GM19438 (cell line): ENCODE data around the gene CAPN10.

ENCODE experiments used
- ATAC-seq: cut with Tn5 transposase; IDR thresholded peaks from one replicate; pipeline ENCODE4 v1.9.1; 2021; ENCODE audit warnings: low read depth; ENCODE audit not compliant: unreplicated experiment

CAPN10 gene

DNA sequence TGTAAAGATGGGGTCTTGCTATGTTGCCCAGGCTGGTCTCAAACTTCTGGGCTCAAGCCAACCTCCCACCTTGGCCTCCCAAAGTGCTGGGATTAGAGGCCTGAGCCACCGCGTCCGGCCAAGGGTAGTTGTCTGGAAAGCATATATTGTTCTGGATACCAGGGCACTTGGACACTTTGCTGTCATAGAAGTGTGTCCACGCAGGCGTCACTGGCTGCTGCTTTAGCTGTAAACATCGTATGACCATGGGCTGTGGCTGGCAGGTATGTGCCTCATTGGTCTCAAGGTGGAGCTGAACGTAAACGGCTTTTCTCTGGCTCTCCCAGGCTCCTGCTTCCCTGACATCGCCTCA is 35.5 kb downstream of the CAPN10 start:
- no peak for ATAC-seq

DNA sequence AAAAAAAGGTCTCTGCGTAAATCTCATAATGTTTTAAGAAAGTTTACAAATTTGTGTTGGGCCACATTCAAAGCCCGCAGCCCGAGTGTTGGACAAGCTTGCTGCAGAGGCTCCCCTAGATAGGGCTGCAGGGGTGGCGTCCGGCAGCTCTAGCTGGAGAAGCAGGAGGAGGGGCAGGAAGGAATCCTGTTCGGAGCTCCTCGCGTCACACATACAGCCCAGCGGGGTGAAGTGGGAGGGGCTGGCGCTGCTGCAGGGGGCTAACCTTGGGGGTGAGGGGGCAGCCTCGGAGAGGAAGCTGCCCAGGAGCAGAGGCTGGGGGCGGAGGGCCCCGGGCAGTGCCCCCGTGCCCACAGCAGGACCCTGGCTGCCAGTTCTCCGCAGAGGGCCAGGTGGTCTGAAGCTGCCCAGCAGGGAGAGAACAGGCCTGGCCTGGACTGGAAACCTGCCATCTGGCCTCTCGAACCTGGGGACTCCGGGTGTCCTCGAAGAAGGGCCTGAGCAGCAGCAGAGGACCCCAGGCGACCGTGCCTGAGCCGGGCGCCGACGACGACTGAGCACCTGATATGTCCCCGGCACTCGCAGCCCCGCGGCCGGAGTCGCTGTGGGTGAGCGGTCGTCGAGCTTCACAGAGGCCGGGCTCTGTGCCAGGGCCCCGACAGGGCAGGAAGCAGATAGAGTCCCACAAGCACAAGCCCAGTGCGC is 36.1 kb downstream of the CAPN10 start:
- ATAC-seq, result no peak

DNA sequence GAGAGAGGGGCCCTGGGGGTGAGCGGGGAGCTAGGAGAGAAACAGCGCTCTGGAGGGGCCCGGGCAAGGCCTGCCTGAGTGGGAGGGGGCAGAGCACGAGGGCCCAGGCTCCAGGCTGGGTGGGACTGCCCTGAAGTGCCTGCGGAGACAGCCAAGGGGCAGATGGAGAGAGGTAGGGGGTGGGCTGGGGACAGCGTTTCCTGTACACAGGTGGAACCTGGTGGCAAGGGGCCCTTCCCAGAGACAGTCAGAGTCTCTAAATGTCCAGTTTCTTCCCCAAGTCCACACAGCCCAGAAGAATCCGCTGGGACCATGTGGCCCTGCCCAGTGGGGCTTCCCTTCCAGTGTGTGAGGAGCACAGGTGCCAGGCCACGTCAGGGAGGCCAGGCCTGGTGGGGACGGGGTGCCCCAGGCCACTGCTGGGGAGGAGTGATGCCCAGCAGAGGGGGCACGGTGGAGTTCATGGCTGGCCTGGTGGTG is 37.0 kb downstream of the CAPN10 start:
- no peak for ATAC-seq

DNA sequence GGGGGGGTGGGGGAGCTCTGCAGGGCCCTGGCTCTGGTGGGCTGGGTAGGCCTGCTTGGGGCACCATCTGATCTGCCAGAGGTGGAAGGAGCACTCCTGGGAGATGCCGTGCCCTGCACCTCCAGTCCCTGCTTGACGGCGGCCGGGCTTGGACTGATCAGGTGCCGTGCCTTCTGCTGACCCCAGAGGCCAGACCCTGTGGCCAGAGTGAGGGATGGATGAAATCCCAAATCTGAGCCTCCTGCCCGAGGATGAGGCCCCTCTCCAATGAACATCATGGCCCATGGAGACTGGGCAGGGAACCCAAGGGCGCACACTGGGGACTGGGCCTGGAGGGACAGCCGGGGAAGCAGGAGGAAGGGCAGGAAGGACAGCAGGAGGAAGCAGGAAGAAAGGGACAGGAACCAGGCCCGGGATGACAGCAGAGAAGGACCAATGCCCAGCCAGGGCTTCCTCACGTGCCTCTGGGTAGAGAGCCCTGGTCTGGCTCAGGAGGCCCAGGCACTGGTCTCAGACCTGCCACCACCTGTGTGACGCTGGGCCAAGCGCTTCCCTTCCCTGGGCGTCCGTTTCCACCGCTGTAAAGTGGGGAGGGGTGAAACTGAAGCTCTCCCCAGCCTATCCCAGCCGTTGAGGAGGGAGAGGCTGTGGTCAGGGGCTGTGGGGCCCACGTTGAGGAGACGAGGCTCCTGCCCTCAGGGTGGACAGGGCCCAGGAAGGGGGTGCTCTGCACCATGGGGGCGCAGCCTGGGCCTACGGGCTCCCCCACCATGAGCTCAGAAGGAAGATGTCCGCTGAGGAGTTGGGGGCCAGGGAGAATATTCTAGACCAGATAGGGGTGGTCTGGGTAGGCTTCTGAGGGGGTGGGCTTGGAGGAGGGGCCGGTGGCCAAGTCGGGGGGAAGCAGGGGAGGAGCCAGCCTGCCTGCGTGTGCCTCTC is 37.7 kb downstream of the CAPN10 start:
- no peak for ATAC-seq

DNA sequence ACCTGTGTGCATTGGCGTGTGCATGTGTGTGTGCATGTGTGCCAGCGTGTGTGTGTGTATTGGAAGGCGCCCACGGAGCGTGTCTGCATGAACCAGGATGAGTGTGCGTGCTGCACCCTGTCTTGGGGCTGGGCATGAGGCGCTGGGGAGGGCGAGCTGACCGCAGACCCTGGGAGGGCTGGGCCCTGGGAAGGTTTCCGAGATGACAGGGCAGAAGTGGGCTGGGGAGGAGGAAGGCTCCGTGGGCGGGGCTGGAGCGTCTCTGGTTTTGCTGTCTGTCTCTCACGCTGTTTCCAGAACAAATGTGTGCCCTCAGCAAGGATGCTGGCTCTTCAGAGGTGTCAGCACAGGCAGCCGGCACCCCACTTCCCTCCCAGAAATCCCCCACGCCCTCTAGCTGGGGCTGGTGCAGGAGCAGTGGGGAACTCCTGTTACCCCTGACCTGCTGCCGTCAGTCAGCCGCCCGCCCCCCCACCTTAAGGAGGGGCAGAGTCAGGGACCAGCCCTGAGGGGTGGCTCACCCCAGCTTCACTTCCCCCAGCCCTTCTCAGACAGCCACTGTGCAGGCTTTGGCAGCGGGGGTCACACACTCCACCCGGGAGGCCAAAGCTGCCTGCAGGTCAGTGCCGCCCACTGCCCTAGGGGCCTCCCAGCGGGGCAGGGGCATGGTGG is 38.6 kb downstream of the CAPN10 start, which contains the start of gene GPR35:
GPR35 (plus strand) TSS at position 531 of the 672 bp plus-strand sequence. CDS start 4,473 bp downstream, outside the sequence.
- ATAC-seq, result no peak

DNA sequence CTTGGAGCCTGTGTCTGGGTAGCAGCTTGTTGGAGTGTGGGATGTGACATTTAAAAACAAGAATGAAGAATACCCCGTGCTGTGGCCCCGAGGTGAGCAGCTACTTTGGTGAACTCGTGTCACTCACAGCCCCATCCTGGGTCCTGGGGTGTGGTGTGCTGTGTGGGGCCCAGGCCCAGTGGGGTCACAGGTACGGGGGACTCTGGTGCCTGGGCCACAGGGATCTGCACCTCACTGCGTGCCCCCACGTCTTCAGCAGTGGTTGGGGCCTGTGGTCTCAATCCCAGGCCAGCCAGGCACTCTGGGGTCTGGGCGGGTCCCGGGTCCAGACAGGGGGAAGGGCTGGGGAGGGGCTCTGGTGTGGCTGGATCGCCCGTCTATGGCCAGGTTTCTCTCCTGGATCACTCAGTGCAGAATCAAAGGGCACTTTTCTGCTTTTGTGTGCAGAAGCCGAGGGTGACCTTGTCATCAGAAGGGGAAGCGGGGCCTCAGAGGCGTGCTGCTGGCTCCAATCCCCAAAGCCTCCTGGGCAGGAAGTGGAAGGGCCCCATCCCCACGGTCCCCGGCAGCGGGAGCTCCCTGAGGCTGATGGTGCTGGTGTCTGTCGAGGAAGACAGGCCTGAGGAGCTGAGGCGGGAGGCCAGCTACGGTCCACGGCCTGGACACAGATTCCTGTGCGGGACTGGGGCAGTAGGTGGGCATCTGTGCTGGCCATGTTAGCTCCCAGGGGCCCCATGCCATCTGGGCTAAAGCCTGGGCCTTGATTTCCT is 40.2 kb downstream of the CAPN10 start:
- no peak for ATAC-seq

DNA sequence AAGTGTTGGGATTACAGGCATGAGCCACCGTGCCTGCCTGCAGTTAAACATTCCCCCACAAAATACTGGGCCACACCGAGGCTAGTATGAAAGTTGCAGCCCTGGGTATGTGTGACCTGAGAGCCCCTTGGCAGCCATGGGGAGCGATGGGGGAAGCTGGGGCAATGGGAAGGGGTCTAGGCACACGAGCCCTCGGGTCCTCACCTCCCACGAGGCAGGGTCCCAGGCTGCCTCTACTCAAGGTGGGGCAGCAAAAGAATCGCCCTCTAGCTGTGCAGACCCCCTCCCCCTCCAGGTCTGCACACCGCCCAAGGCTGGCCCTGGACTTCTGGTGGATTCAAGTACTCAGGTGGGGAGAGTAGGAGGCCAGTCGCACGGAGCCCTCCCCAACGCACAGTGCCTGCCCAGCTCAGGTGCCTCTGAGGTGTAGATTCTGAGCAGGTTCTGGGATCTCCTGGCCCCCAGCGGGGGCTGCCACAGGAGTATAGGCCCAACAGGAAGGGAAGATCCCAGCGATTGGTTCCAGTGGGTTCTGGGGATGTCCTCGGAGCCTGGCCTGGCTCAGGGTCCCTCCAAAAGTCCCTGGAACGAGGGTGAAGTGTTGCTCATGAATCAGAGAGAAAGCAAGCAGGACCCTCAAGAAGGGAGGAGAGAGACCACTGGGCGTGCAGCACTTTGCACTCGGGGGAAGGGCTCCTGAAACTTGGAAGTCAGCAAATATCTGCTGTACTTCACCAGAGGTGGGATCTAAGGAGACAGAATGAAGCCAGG is 41.4 kb downstream of the CAPN10 start:
- no peak for ATAC-seq

DNA sequence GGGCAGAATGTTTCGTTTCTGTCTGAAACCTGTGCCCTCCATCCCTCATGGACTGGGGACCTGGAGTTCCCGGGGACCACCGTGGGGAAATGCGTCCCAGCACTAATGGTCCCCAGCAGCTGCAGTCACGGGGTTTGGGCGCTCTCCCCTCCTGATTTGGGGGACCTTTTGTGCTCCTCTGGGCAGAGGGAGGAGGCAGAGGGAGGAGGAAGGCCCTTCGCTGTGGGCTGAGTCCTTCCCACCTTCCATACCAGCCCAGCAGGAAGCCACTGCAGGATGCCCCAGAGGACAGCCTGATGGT is 41.9 kb downstream of the CAPN10 start:
- ATAC-seq, result no peak

DNA sequence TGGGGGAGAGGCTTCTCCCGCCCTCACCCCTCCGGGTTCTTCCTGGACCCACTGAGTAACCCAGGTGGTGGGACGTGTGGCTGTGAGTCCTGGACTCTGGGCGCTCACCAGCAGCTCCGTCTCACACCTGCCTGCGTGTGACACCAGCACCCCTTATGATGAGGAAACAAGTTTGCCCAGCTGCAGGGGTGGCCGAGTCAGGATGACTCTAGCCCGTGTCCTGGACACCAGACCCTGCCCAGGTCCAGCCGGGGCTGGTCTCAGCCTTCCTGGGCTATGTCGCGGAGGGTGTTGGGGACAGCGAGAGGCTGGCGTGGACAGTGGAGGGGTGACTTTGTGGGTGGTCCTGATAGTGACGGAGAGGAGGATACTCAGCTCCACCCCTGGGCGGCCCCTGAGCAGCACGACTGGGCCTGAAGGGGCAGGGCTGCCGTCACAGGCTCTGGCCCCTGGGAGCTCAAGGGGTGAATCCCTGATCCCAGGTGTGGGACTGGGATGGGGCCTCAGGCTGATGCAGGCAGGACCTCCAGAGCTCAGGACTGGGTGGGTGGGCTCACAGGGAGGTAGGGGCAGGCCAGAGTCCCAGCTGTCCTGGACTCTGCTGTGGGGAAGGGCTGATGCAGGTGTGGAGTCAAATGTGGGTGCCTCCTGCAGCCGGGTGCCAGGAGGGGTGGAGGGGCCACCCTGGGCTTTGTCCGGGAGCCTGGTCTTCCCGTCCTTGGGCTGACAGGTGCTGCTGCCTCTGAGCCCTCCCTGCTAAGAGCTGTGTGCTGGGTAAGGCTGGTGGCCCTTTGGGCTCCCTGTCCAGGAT is 42.5 kb downstream of the CAPN10 start:
- ATAC-seq, result no peak

DNA sequence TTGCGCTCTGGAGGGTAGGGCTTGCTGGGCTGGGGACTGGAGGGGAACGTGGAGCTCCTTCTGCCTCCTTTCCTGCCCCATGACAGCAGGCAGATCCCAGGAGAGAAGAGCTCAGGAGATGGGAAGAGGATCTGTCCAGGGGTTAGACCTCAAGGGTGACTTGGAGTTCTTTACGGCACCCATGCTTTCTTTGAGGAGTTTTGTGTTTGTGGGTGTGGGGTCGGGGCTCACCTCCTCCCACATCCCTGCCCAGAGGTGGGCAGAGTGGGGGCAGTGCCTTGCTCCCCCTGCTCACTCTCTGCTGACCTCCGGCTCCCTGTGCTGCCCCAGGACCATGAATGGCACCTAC is 43.1 kb downstream of the CAPN10 start:
- ATAC-seq, result no peak

DNA sequence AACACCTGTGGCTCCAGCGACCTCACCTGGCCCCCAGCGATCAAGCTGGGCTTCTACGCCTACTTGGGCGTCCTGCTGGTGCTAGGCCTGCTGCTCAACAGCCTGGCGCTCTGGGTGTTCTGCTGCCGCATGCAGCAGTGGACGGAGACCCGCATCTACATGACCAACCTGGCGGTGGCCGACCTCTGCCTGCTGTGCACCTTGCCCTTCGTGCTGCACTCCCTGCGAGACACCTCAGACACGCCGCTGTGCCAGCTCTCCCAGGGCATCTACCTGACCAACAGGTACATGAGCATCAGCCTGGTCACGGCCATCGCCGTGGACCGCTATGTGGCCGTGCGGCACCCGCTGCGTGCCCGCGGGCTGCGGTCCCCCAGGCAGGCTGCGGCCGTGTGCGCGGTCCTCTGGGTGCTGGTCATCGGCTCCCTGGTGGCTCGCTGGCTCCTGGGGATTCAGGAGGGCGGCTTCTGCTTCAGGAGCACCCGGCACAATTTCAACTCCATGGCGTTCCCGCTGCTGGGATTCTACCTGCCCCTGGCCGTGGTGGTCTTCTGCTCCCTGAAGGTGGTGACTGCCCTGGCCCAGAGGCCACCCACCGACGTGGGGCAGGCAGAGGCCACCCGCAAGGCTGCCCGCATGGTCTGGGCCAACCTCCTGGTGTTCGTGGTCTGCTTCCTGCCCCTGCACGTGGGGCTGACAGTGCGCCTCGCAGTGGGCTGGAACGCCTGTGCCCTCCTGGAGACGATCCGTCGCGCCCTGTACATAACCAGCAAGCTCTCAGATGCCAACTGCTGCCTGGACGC is 43.6 kb downstream of the CAPN10 start:
- ATAC-seq, result no peak

DNA sequence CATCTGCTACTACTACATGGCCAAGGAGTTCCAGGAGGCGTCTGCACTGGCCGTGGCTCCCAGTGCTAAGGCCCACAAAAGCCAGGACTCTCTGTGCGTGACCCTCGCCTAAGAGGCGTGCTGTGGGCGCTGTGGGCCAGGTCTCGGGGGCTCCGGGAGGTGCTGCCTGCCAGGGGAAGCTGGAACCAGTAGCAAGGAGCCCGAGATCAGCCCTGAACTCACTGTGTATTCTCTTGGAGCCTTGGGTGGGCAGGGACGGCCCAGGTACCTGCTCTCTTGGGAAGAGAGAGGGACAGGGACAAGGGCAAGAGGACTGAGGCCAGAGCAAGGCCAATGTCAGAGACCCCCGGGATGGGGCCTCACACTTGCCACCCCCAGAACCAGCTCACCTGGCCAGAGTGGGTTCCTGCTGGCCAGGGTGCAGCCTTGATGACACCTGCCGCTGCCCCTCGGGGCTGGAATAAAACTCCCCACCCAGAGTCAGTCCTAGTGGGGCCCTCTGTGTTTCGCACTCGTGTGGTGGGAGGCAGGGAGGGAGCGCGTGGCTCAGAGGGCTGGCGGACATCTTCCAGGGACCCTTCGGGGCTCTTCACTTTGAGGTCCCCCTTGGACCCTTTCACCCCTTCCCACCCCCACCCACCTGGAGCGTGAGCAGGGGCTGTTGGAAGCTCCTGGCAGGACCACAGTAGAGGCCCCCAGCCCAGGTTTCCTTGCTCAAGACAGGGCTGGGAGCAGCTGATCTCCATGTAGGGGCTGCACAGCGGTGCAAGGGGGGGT is 44.4 kb downstream of the CAPN10 start:
- no peak for ATAC-seq

DNA sequence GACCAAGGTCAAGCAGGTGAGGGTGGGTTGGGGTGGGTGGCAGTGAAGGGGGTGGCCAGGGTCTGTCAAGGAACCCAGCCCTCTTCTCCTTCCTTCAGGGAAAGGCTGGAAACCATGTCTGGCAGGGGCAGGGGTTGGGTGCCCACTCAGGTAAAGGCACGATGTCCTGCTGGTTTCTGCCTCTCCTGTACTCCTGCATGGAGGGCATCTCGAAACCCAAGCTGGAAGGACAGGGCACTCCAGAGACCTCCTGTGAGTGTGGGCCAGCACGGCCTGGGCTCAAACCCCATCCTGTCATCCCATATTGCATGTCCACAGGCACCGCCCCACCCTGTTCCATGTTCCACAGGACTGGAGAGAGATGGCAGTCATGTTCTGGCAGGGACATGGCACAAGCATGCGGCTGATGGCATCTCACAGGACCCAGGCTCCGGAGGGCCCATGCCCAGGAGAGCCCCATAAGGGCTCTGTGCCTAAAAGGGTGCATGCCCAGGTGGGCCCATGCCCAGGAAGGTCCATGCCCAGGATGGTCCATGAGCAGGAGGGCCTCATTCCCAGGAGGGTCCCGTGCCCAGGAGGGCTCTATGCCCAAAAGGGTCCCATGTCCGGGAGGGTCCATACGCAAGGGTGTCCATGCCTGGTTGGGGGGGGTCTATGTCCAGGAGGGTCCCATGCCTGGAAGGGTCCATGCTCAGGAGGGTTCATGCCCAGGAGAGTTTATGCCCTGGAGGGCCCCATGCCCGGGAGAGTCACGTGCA is 45.2 kb downstream of the CAPN10 start:
- no peak for ATAC-seq

DNA sequence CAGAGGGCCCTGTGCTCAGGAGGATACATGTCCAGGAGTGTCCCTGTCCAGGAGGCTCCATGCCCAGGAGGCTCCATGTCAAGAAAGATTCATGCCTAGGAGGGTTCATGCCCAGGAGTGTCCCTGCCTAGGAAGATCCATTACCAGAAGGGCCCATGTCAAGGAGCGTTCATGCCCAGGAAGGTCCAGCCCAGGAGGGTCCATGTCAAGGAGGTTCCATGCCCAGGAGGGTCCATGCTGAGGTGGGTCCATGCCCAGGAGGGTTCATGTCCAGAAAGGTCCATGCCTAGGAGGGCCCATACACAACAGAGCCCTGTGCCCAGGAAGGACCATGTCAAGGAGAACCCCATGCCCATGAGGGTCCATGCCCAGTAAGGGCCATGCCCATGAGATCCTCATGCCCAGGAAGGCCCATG is 45.8 kb downstream of the CAPN10 start:
- no peak for ATAC-seq

DNA sequence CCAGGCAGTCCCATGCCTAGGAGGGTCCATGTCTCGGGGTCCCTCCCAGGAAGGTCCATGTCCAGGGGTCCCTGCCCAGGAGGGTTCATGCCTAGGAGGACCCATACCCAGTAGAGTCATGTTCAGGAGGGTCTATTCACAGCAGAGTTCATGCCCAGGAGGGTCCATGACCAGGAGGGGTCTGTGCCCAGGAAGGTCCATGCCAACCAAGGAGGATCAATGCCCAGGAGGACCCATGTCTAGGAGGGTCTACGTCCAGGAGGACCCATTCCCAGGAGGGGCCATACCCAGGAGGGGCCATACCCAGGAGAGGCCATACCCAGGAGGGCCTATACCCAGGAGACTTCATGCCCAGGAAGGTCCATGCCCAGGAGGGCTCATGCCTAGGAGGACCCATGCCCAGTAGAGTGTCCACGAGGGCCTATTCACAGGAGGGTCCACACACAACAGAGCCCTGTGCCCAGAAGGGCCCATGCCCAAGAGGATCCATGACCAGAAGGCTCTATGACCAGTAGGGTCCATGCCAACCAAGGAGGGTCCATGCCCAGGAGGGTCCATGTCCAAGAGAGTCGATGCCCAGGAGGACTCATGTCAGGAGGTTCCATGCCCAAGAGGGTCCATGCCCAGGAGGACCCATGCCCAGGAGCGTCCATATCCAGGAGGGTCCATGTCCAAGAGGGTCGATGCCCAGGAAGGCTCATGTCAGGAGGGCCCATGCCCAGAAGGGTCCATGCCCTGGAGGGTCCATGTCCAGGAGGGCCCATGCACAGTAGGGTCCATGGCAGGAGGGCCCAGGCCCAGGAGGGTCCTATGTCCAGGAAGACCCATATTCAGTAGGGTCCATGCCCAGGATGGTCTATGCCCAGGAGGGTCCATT is 48.8 kb downstream of the CAPN10 start:
- no peak for ATAC-seq

DNA sequence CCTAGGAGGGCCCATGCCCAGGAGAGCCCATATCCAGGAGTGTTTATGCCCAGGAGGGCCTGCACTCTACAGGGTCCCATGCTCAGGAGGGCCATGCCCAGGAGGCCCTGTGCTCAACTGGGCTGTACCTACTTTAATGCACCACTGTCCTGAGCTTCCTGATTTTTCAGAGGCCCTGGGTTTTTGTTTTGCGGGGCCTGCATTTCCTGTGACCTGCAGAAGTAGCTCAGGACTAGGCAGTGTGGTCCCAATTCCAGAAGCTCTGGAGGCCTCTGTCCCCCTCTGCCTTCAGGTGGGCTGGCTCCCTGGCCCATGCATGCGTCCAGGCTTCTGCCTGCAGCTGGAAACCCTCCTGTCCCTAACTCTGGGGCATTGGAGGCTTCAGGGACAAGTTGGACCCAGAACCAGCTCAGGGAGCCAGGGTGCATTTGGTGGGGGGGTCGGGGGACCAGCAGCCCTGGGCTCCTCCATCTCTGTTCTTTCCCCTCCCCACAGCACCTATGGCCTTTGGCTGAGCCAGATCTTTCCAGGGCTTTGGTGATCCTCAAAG is 49.5 kb downstream of the CAPN10 start:
- ATAC-seq, result no peak
